RWPE2 (cell line): ENCODE measurements around the gene ZYG11B.
"Not testable (repeated sequence)": the region's sequence is repeated elsewhere in the genome, so short reads cannot be mapped to it uniquely, and the experiment has no call there.

Source experiments
- ATAC-seq: fragments of 200-7000 bp; cut with Tn5 transposase; 3 replicates; pipeline ENCODE4 v1.9.1; 2021; ENCODE audit warnings: low read depth
- DNase-seq: peaks from one replicate; pipeline ENCODE4 v3.0.0-alpha.2; 2020; ENCODE audit warnings: low spot score
- H3K27ac ChIP-seq: fragments of 450-650 bp; 2 replicates; pipeline ENCODE4 v1.5.1; 2017; ENCODE audit warnings: mild to moderate bottlenecking; ENCODE audit not compliant: poor library complexity, severe bottlenecking
- H3K27me3 ChIP-seq: fragments of 250-450 bp; sonication (Bioruptor Pico); 2 replicates; pipeline ENCODE4 v1.5.1; 2021; ENCODE audit warnings: mild to moderate bottlenecking, moderate library complexity; ENCODE audit not compliant: insufficient read depth, poor library complexity, severe bottlenecking
- H3K36me3 ChIP-seq: fragments of 250-450 bp; sonication (Bioruptor Pico); 2 replicates; pipeline ENCODE4 v1.5.1; 2020; ENCODE audit warnings: low read depth, mild to moderate bottlenecking, moderate library complexity
- H3K4me1 ChIP-seq: fragments of 250-450 bp; sonication (Bioruptor Pico); 2 replicates; pipeline ENCODE4 v1.5.1; 2021; ENCODE audit warnings: mild to moderate bottlenecking, moderate library complexity; ENCODE audit not compliant: insufficient read depth, poor library complexity, severe bottlenecking
- H3K4me3 ChIP-seq: fragments of 250-450 bp; sonication (Bioruptor Pico); 2 replicates; pipeline ENCODE4 v1.5.1; 2021; ENCODE audit warnings: mild to moderate bottlenecking, moderate library complexity; ENCODE audit not compliant: severe bottlenecking
- H3K9me3 ChIP-seq: fragments of 250-450 bp; sonication (Bioruptor Pico); 2 replicates; pipeline ENCODE4 v1.5.1; 2021; ENCODE audit warnings: mild to moderate bottlenecking, moderate library complexity; ENCODE audit not compliant: severe bottlenecking
- CTCF ChIP-seq: fragments of 450-650 bp; IDR thresholded peaks from one replicate; pipeline ENCODE4 v1.5.1; 2017; ENCODE audit warnings: mild to moderate bottlenecking, moderate library complexity; ENCODE audit not compliant: poor library complexity, severe bottlenecking

The ZYG11B gene

GRCh38 chr1:52707927-52708655 lies 18.2 kb upstream of the ZYG11B start:
- H3K27me3 ChIP-seq, result no peaks in the 10 kb centered on the region
- peaks cover 5% of the 10 kb centered on the region for H3K4me1 ChIP-seq
- no peak for TF ChIP-seq CTCF
- H3K4me3 ChIP-seq, result no peak overlapping the region
- peak overlapping the region; percentile 47 for H3K27ac ChIP-seq
- no peaks in the 10 kb centered on the region for H3K36me3 ChIP-seq
- ATAC-seq, result peak; percentile 83
- H3K9me3 ChIP-seq, result no peaks in the 10 kb centered on the region
- DNase-seq, result no peak

DNA sequence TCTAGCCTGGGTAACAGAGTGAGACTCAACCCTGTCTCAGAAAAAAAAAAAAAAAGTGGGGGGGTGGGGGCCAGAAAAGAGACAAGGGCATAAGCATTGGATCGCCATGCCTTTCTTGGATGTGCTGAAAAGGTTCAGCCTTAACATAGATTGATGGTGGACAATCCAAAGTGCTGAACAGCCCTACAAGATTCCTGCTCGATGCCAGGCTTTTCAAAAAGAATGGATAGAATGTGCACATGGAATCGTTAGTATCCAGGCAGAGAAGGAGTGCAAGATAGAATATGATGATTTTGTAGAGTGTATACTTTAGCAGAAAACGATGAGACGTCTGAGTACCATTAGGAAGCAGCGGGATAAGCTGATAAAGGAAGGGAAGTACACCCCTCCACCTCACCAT lies 17.2 kb upstream of the ZYG11B start:
- Histone ChIP-seq H3K4me3 (no peak overlapping the region), H3K36me3 (no peaks in the 10 kb centered on the region), H3K27ac (peak overlapping the region; percentile 47), H3K27me3 (no peaks in the 10 kb centered on the region), H3K9me3 (no peaks in the 10 kb centered on the region), H3K4me1 (peaks cover 2% of the 10 kb centered on the region)
- ATAC-seq (no peak), DNase-seq (no peak)
- no peak for TF ChIP-seq CTCF

- Histone ChIP-seq H3K27ac (no peak overlapping the region), H3K4me3 (no peak overlapping the region), H3K27me3 (no peaks in the 10 kb centered on the region), H3K9me3 (no peaks in the 10 kb centered on the region), H3K36me3 (no peaks in the 10 kb centered on the region), H3K4me1 (peaks cover under 1% of the 10 kb centered on the region)
- no peak for TF ChIP-seq CTCF
- DNase-seq, result no peak
- ATAC-seq, result no peak
Observed at GRCh38 chr1:52713590-52713989, 12.7 kb upstream of the ZYG11B start.

DNA sequence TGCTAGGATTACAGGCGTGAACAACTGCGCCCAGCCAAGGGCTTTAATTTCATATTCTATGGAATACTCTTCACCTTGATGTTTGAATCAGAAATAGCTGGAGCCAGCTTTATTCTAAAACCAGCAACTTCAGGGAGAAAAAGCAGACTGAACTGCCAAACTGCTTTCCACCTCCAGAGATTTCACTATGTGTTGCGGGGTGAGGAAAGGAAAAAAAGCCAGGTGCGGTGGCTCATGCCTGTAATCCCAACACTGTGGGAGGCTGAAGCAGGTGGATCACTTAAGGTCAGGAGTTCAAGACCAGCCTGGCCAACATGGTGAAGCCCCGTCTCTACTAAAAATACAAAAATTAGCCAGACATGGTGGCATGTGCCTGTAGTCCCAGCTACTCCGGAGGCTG lies 11.0 kb upstream of the ZYG11B start:
- not testable (repeated sequence) for H3K9me3 ChIP-seq, H3K4me1 ChIP-seq, H3K4me3 ChIP-seq, DNase-seq, H3K27ac ChIP-seq, H3K36me3 ChIP-seq, H3K27me3 ChIP-seq, ATAC-seq

- DNase-seq (no peak), ATAC-seq (no peak)
- TF ChIP-seq CTCF, result no peak
- no peak overlapping the region for H3K4me3 ChIP-seq
- no peaks in the 10 kb centered on the region; the same call in 1 of the 2 replicates for H3K36me3 ChIP-seq
- H3K27ac ChIP-seq, result no peak overlapping the region
- H3K4me1 ChIP-seq, result peaks cover 3% of the 10 kb centered on the region
- no peaks in the 10 kb centered on the region for H3K9me3 ChIP-seq
- H3K27me3 ChIP-seq, result no peaks in the 10 kb centered on the region
Observed at GRCh38 chr1:52723260-52723659, 3.0 kb upstream of the ZYG11B start.
